ENCODE results near the gene MS4A1.
"Not testable (repeated sequence)": the region's sequence is repeated elsewhere in the genome, so short reads cannot be mapped to it uniquely, and the experiment has no call there.

MS4A1 gene

GRCh38 chr11:60504219-60504905 lies 48.7 kb downstream of the MS4A1 start:
- DNase-seq = no peak

GRCh38 chr11:60509609-60510008 lies 54.0 kb downstream of the MS4A1 start:
- not testable (repeated sequence) for DNase-seq

- DNase-seq = not testable (repeated sequence)
Measured at GRCh38 chr11:60510209-60510608, 54.6 kb downstream of the MS4A1 start.

- no peak for DNase-seq
Measured at GRCh38 chr11:60511393-60511792, 55.7 kb downstream of the MS4A1 start.

- DNase-seq = no peak
Measured at GRCh38 chr11:60512651-60513225, 57.1 kb downstream of the MS4A1 start.

- no peak for DNase-seq
Measured at GRCh38 chr11:60513496-60514460, 58.1 kb downstream of the MS4A1 start.

GRCh38 chr11:60515144-60515855 lies 59.7 kb downstream of the MS4A1 start, which contains the start of gene MS4A13:
Gene MS4A13, plus strand, starts transcription at chr11:60515392. Its CDS starts 2,692 bp downstream, at chr11:60518084.
- DNase-seq = no peak

Measured in stimulated activated CD4-positive, alpha-beta T cell treated with anti-CD3 and anti-CD28 coated beads, Interleukin-4, amount 100 ng/mL, for 4 hours (primary cell).